K562 (cell line): ENCODE data around the gene CD14. TPM values are rescaled to one million over a fixed set of nuclear protein-coding genes. Genes with fewer than 3 reads are reported as not detected.
A peak's percentile ranks its signal among the peaks of the same experiment; 100 is the strongest.

Experiments used
- ATF2 ChIP-seq: sonication (generic); formaldehyde crosslinking; IDR thresholded peaks from 2 replicates; pipeline ENCODE4 v1.8.1; 2022; ENCODE audit warnings: missing genetic modification reagents
- HLTF ChIP-seq: fragments of 450-650 bp; IDR thresholded peaks from 2 replicates; pipeline ENCODE4 v1.6.1; 2016
- HNRNPH1 ChIP-seq: fragments of 200-400 bp; formaldehyde crosslinking; optimal IDR thresholded peaks from 2 replicates; pipeline ENCODE3; 2017; ENCODE audit warnings: low read depth, mild to moderate bottlenecking, low read length, moderate library complexity
- HNRNPLL ChIP-seq: fragments of 200-400 bp; formaldehyde crosslinking; IDR thresholded peaks from 2 replicates; pipeline ENCODE4 v1.6.1; 2017; ENCODE audit warnings: low read length, low read depth, mild to moderate bottlenecking; ENCODE audit not compliant: poor library complexity, severe bottlenecking
- JUNB ChIP-seq: fragments of 450-650 bp; formaldehyde crosslinking; conservative IDR thresholded peaks from 2 replicates; pipeline ENCODE4 v1.4.0; 2020; ENCODE audit warnings: mild to moderate bottlenecking
- MXI1 ChIP-seq: IDR thresholded peaks from 2 replicates; pipeline ENCODE4 v1.6.1; 2011; ENCODE audit warnings: low read depth, mild to moderate bottlenecking, improper control_type of control experiment, low read length
- NR1H2 ChIP-seq: sonication (generic); formaldehyde crosslinking; IDR thresholded peaks from 2 replicates; pipeline ENCODE4 v1.4.0; 2020; ENCODE audit warnings: mild to moderate bottlenecking, missing genetic modification reagents
- OTX1 ChIP-seq: fragments of 450-650 bp; formaldehyde crosslinking; IDR thresholded peaks from 2 replicates; pipeline ENCODE4 v1.4.0; 2022; ENCODE audit warnings: mild to moderate bottlenecking
- RAD51 ChIP-seq: fragments of 450-650 bp; IDR thresholded peaks from 2 replicates; pipeline ENCODE4 v1.7.1; 2016; ENCODE audit warnings: low read depth, mild to moderate bottlenecking, borderline replicate concordance
- RBFOX2 ChIP-seq: fragments of 200-400 bp; formaldehyde crosslinking; IDR thresholded peaks from 2 replicates; pipeline ENCODE4 v1.6.1; 2017; ENCODE audit warnings: low read depth, mild to moderate bottlenecking, low read length, moderate library complexity
- THAP7 ChIP-seq: fragments of 250-450 bp; sonication (Bioruptor Pico); IDR thresholded peaks from 2 replicates; pipeline ENCODE4 v1.5.0; 2021
- WHSC1 ChIP-seq: IDR thresholded peaks from one replicate; pipeline ENCODE4 v1.6.1; 2012; ENCODE audit warnings: low read length, control low read depth, inconsistent platforms
- ZKSCAN3 ChIP-seq: fragments of 250-450 bp; sonication (Bioruptor Pico); IDR thresholded peaks from 2 replicates; pipeline ENCODE4 v1.4.0; 2020
- ZSCAN29 ChIP-seq: fragments of 450-650 bp; IDR thresholded peaks from 2 replicates; pipeline ENCODE4 v1.6.1; 2017
- polyA plus RNA-seq, 8 experiments: library from polyadenylated mRNA; depleted of rRNA in 4 of 8; stranded (reverse) in 5 of 8; unstranded in 3 of 8; fragments of >200 nt; fragmentation: Nextera tagmentation in 2 of 8; fragmentation: Illumina TruSeq in 1 of 8; extraction: Ambion mirVana in 2 of 8; extraction: Trizol in 1 of 8; gene quantifications; 2 replicates each; pipeline versions ENCODE4 v1.2.1 to v1.2.3, GENCODE V29; 2011 to 2014; ENCODE audit warnings: inconsistent platforms in 1 of 8, missing spikeins in 1 of 8
- total RNA-seq, 7 experiments: library from RNA; depleted of rRNA in 6 of 7; stranded (reverse); fragments of >200 nt in 6 of 7; fragmentation: Illumina TruSeq in 2 of 7; extraction: Trizol in 2 of 7; gene quantifications; 2 replicates each; pipeline versions ENCODE4 v1.2.1 to v1.2.3, GENCODE V29; 2011 to 2021; ENCODE audit warnings: low replicate concordance in 1 of 7
- TF ChIP-seq, protein P1 (sequence below): fragments of 450-650 bp; formaldehyde crosslinking; IDR thresholded peaks from 2 replicates; pipeline ENCODE4 v1.4.0; 2020; ENCODE audit warnings: mild to moderate bottlenecking
- TF ChIP-seq, protein P2 (sequence below): fragments of 250-450 bp; sonication (Bioruptor Pico); IDR thresholded peaks from 2 replicates; pipeline ENCODE4 v1.9.0; 2021; ENCODE audit warnings: mild to moderate bottlenecking
- TF ChIP-seq, protein P3 (sequence below), 2 experiments: fragments of 450-650 bp; IDR thresholded peaks; 2 replicates each; pipeline ENCODE4 v1.6.1; 2016; ENCODE audit warnings: mild to moderate bottlenecking in 2 of 2, borderline replicate concordance in 1 of 2, low read depth in 1 of 2, moderate library complexity in 1 of 2

The CD14 gene
- total and polyA plus RNA-seq, 9 of the 15 experiments (the other 6 are each of a cell fraction or from before 2014, with no cell fraction given) = 0.07 to 0.47 (median 0.14) TPM; not detected in 2

- TF ChIP-seq, protein P1, sequence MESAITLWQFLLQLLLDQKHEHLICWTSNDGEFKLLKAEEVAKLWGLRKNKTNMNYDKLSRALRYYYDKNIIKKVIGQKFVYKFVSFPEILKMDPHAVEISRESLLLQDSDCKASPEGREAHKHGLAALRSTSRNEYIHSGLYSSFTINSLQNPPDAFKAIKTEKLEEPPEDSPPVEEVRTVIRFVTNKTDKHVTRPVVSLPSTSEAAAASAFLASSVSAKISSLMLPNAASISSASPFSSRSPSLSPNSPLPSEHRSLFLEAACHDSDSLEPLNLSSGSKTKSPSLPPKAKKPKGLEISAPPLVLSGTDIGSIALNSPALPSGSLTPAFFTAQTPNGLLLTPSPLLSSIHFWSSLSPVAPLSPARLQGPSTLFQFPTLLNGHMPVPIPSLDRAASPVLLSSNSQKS (CRISPR knock-in tag) = no peak
- TF ChIP-seq HNRNPH1 (no peak), ZSCAN29 (no peak), JUNB (CRISPR knock-in tag) (no peak), MXI1 (peak; percentile 35), WHSC1 (no peak), HNRNPLL (peak; percentile 81), ZKSCAN3 (CRISPR knock-in tag) (no peak), NR1H2 (CRISPR knock-in tag) (0 out of 2 replicates have a peak, but pooled peaks have one; percentile 77), ATF2 (CRISPR knock-in tag) (no peak), OTX1 (CRISPR knock-in tag) (no peak; the same call in 1 of the 2 replicates), RAD51 (no peak), RBFOX2 (peak; percentile 96), HLTF (no peak), THAP7 (CRISPR knock-in tag) (no peak)
- TF ChIP-seq, protein P2, sequence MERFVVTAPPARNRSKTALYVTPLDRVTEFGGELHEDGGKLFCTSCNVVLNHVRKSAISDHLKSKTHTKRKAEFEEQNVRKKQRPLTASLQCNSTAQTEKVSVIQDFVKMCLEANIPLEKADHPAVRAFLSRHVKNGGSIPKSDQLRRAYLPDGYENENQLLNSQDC (CRISPR knock-in tag) = no peak
- TF ChIP-seq, protein P3, sequence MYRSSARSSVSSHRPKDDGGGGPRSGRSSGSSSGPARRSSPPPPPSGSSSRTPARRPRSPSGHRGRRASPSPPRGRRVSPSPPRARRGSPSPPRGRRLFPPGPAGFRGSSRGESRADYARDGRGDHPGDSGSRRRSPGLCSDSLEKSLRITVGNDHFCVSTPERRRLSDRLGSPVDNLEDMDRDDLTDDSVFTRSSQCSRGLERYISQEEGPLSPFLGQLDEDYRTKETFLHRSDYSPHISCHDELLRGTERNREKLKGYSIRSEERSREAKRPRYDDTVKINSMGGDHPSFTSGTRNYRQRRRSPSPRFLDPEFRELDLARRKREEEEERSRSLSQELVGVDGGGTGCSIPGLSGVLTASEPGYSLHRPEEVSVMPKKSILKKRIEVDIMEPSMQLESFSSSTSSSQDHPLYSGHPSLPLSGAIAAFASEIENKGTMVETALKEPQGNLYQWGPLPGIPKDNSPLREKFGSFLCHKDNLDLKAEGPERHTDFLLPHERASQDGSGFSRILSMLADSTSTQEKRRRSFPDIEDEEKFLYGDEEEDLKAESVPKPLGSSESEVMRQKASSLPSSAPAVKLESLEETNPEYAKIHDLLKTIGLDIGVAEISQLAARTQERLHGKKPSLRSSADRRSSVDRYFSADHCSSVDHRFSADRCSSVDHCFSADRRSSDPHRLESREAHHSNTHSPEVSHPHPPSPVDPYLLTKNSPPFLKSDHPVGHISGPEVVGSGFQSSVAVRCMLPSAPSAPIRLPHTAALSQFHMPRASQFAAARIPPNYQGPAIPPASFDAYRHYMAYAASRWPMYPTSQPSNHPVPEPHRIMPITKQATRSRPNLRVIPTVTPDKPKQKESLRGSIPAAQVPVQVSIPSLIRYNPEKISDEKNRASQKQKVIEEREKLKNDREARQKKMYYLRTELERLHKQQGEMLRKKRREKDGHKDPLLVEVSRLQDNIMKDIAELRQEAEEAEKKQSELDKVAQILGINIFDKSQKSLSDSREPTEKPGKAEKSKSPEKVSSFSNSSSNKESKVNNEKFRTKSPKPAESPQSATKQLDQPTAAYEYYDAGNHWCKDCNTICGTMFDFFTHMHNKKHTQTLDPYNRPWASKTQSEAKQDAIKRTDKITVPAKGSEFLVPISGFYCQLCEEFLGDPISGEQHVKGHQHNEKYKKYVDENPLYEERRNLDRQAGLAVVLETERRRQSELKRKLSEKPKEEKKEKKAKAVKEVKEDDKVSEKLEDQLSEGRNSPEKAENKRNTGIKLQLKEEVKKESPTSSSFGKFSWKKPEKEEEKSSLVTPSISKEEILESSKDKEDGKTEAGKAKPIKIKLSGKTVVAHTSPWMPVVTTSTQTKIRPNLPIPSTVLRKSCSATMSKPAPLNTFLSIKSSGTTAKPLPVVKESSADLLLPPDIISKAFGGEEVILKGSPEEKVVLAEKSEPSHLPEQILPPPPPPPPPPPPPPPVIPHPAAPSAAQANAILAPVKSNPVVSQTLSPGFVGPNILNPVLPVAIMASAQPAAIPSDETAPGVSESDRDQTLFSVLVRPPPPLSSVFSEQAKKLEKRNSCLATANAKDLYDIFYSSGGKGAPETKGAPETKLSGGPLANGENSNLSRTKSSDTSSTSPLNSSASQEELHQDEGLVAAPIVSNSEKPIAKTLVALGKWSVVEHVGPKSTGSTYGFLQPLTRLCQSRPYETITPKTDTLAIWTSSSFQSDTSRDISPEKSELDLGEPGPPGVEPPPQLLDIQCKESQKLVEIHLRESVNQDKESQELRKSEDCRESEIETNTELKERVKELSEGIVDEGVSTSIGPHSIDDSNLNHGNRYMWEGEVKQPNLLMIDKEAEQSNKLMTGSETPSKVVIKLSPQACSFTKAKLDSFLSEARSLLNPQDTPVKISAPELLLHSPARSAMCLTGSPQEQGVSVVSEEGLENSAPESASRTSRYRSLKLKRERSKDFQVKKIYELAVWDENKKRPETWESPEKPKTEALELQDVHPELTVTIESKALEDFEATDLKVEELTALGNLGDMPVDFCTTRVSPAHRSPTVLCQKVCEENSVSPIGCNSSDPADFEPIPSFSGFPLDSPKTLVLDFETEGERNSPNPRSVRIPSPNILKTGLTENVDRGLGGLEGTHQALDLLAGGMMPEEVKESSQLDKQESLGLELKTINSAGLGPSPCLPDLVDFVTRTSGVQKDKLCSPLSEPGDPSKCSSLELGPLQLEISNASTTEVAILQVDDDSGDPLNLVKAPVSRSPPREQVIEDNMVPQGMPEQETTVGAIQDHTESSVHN (IDR thresholded peaks at IDR 0.05; ENCODE audit: borderline replicate concordance in 1 of 2, low read depth in 1 of 2) = peak in 1 of 2 experiments; percentile 62; a peak in 1 of 4 replicates
These were observed 31.6 kb upstream of the CD14 start, which contains the start of gene WDR55 (continued) for GRCh38 chr5:140664359-140665119.
